NK-92 (cell line): Measurements from ENCODE around the gene MEGF9.

ENCODE experiments used
- DNase-seq: peaks from one replicate; lab custom pipeline; 2025; ENCODE audit not compliant: unreplicated experiment; lab: John Stamatoyannopoulos, UW

The MEGF9 gene

GRCh38 chr9:120733190-120733589, 18.9 kb upstream of the MEGF9 start:
- DNase-seq: no peak

GRCh38 chr9:120730654-120731514, 16.6 kb upstream of the MEGF9 start:
- no peak for DNase-seq

- DNase-seq: no peak
Measured at GRCh38 chr9:120729791-120730241, 15.5 kb upstream of the MEGF9 start.

- no peak for DNase-seq
Measured at GRCh38 chr9:120726484-120726883, 12.2 kb upstream of the MEGF9 start.

GRCh38 chr9:120725907-120726306, 11.6 kb upstream of the MEGF9 start:
- DNase-seq: no peak

- no peak for DNase-seq
Measured at GRCh38 chr9:120724757-120725400, 10.6 kb upstream of the MEGF9 start.

- no peak for DNase-seq
Measured at GRCh38 chr9:120723565-120723964, 9.3 kb upstream of the MEGF9 start.

- DNase-seq: no peak
Measured at GRCh38 chr9:120720404-120720803, 6.1 kb upstream of the MEGF9 start.

GRCh38 chr9:120718316-120718715, 4.0 kb upstream of the MEGF9 start:
- DNase-seq: no peak

- DNase-seq: no peak
Measured at GRCh38 chr9:120717176-120717575, 2.9 kb upstream of the MEGF9 start.

GRCh38 chr9:120716483-120716882, 2.2 kb upstream of the MEGF9 start:
- DNase-seq: no peak

- DNase-seq: no peak
Measured at GRCh38 chr9:120715389-120715924, 1.2 kb upstream of the MEGF9 start.

GRCh38 chr9:120714846-120715388, 647 bp upstream of the MEGF9 start:
- no peak for DNase-seq

- no peak for DNase-seq
Measured at GRCh38 chr9:120713257-120714087, 798 bp downstream of the MEGF9 start.

GRCh38 chr9:120712539-120713031, 1.7 kb downstream of the MEGF9 start:
- DNase-seq: no peak

GRCh38 chr9:120711841-120712538, 2.3 kb downstream of the MEGF9 start:
- DNase-seq: no peak

- DNase-seq: no peak
Measured at GRCh38 chr9:120711354-120711753, 2.9 kb downstream of the MEGF9 start.

- DNase-seq: no peak
Measured at GRCh38 chr9:120710110-120710981, 3.9 kb downstream of the MEGF9 start.

GRCh38 chr9:120708526-120709224, 5.6 kb downstream of the MEGF9 start:
- DNase-seq: no peak
